Stimulated activated CD8-positive, alpha-beta memory T cell treated with anti-CD3 and anti-CD28 coated beads, Interleukin-12 subunit alpha, Interleukin-12 subunit beta, amount 100 ng/mL, for 24 hours (primary cell): ENCODE measurements around the gene SEPTIN5.
"Not testable (repeated sequence)": the region's sequence is repeated elsewhere in the genome, so short reads cannot be mapped to it uniquely, and the experiment has no call there.

Experiments used
- DNase-seq: peaks from one replicate; pipeline ENCODE4 v3.0.0-alpha.2; 2020; ENCODE audit errors: extremely low read depth

Gene SEPTIN5

DNA sequence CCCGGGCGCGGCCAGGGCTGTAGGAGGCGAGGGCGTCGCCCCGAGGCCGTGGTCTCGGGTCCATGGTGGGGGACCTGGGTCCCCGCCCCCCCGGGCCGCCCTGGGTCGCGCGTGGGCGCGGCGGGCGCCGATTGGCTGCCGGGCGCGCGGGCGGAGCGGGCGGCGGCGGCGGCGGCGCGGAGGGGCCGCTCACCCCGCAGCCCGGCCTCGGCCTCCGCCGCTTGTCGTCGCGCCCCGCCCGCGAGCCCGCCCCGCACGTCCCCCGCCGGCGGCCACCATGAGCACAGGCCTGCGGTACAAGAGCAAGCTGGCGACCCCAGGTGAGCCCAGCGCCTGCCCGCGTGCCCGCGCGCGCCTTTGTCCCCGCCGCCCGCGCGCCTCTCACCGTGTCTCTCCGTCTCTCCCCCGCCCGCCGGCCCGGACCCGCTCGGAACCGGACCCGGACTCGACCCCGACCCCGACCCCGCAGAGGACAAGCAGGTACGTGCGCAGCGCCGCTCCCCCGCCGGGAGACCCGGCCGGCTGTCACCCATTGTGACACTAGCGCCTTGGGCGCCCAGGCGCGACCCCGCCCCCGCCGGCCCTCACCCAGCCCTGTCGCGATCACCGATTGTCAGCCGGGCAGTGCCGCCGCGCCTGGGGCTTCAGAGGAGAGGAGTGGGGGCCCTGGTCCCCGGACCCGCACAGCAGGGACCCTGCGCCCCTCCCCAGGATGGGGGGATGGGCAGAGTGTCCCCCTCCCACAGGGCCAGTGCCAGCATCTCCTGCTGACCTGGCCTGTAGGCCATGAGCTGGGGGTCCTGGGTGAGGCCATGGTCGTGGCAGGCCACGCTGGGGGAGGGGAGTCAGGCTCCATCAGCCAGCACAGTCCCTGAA, at the start of gene SEPTIN5:
Gene SEPTIN5, plus strand, starts transcription at position 192 of the 876 bp plus-strand sequence. Its CDS starts 86 bp downstream, at position 278.
- DNase-seq: no peak

DNA sequence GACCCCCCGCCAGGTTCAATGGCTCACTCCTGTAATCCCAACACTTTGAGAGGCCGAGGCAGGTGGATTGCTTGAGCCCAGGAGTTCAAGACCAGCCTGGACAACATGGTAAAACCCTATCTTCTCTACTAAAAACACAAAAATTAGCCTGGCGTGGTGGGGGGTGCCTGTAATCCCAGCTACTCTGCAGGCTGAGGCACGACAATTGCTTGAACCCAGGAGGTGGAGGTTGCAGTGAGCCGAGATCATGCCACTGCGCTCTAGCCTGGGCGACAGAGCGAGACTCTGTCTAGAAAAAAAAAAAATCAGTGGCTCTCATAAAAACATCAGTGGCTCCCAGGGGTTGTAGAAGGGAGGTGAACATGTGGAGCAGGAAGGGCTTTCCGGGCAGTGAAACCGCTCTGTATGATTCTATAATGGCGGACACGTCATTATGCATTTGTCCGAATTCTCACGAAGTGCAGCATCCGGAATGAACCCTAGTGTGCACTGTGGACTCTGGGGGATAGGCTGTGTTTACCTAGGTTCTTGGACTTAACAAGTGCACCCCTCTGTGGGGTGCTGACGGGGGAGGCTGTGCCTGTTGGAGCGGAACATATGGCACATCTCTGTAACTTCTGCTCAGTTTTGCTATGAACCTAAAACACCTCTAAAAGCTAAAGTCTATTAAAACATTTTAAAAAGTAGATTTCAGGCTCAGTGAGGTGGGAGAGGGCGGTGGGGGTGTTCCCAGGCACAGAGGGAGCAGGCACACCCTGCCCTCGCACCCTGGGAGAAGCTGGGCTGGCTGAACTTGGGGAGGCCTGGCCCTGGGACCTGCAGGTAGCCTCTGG, 49.1 kb upstream of the SEPTIN5 start:
- no peak for DNase-seq

DNA sequence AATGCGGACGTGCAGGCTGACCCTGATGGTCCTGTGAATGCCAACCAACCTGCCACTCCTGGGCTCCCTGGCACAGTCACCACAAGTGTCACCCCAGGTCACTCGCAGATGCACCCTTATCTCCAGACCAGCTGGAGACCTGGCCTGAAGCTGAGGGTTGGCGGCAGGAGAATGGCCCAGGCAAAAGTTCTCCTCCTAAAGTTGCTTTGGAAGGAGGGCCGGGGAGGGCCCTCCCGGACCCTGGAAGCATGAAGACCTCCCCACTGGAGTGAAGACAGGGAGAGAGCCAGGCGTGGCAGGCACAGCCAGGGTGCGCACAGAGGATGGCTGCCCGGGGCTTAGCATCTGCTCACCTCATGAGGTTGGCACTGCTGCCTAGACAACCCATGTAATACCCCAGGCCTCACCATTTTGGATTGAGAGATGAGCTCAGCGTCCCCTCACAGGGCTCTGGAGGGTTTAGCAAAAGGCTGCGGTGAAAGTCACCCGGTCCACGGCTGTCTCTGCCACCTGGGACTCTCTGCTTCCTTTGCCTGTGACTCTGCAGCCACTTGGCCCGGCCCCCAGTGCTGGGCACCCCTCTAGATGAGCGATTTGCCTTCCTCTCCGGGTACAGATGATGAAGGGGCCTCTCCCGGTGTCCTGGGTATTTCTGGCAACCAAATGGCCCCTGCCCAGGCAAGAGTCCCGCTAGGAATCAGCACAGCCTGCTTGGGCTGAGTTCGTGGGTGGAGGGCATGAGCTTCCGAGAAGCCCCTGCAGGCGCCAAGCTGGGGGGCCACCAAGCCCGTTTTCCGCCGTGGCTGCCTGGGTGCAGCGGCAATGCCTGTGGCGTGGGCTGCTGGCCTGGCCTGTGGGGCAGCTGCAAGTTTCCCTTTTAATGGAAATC, 48.3 kb upstream of the SEPTIN5 start:
- DNase-seq: no peak

DNA sequence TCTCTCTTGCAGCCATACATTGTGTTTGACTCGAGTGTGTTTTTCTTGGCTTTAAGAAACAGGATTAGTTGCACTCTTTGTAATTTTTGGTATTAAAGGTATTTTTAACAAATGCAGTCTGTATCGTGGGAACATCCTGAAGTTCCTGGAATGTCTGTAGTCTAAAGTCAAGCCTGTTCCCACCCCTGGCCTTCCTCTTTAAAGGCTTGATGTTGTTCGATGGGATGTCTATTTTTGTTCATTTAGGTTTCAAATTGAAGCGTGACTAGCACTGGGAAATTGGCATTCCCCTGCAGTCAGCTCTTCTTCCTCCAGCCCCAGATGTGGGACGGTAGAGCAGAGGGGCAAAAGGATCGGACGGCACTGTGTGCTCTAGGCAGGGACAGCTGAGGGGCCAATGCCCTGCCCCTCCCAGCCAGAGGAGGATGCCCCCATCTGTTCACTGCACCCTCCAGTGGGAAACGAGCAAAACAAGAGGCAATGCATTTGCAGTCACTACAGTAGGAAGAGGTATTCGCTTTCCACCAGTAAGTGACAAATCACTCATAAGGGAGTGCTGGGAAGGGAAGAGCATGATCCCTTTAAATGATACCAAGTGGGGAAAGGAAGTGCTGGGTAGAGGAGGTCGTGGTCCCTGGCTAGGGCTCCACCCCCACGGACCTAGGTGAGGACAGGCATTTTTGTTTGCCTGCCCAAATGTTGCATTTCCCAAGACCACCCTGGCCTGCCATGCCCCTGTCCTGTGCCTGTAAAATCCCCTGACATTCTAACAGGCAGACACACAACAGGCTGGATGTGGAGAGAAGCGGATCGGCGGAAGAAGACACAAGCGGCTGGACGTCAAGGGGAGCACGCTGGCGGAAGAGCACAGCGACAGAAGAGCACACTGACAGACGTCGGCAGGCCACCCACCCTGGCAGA, 47.4 kb upstream of the SEPTIN5 start:
- no peak for DNase-seq

DNA sequence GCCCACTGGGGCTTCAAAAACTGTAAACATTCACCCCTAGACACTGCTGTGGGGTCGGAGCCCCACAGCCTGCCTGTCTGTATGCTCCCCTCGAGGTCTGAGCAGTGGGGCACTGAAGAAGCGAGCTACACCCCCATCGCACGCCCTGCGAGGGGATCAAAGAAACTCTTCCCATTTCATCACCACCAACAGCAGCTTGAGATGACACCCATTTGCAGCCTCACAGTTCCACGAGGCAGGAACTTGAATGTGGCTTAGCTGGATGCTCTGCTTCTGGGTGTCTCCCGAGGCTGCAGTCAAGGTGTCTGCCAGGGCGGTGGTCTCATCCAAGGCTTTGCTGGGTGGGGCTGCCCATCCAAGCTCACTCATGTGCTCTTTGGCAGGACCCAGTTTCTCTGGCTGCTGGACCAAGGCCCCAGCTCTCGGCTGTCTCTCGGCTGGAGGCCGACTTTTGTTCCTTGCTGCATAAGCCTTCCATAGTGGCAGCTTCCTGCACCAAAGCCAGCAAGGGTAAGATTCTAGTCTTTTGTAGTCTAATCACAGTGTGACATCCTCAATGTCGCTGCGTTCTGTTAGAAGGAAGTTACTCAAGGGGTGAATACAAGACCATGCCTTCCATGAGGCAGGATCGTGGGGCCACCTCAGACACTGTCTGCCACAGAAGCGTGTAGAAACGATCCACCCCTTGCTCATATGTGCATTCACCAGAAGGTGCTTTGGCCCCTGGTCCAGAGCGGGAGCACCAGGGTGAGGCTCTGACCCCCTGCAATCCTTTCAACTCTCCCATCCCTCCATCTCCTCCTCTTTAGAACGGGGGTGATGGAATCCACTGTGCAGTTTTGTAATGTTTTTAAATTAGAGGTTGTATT, 46.2 kb upstream of the SEPTIN5 start:
- no peak for DNase-seq

DNA sequence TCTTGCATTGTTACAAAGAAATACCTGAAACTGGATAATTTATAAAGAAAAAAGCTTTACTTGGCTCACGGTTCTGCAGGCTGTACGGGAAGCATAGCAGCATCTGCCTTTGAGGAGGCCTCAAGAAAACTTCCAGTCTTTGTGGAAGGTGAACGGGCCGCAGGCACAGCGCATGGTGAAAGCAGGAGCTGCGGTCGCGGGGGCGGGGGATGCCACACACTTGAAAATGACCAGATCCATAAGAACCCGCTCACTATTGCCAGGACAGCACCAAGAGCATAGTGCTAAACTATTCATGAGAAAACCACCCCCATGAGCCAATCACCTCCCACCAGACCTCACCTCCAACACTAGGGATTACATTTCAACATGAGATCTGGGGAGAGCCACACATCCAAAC, 45.6 kb upstream of the SEPTIN5 start:
- DNase-seq: no peak

DNA sequence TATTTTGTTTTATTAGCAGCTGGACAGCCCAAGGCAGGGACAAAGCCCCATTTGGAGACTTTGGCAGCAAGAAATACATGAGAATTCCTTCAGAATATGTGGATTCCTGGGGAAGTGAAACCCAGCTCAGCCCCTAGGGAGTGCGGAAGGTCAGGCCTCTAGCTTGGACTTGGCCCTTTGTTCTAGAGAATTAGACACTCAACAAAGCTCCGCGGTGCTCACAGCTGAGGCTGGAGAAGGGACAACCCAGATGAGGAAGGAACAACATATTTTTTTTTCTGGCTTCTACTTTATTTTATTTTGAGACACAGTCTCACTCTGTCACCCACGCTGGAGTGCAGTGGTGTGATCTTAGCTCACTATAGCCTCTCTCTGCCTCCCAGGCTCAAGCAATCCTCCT, 44.7 kb upstream of the SEPTIN5 start:
- no peak for DNase-seq

DNA sequence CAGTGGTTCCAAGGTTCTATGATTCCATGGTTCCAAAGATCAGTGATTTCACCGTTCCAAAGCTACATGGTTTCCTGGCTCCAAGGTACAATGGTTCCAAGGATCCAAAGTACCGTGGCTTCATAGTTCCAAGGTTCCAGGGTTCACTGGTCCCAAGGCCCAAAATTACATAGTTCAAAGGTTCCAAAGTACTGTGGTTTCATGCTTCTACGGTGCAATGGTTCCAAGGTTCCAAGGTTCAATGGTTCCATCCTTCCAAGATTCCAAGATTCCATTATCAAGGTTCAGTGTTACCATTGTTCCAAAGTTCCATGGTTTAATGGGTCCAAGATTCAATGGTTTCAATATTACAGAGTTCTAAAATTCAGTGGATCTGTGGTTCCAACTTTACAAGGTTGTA, 43.0 kb upstream of the SEPTIN5 start:
- no peak for DNase-seq

DNA sequence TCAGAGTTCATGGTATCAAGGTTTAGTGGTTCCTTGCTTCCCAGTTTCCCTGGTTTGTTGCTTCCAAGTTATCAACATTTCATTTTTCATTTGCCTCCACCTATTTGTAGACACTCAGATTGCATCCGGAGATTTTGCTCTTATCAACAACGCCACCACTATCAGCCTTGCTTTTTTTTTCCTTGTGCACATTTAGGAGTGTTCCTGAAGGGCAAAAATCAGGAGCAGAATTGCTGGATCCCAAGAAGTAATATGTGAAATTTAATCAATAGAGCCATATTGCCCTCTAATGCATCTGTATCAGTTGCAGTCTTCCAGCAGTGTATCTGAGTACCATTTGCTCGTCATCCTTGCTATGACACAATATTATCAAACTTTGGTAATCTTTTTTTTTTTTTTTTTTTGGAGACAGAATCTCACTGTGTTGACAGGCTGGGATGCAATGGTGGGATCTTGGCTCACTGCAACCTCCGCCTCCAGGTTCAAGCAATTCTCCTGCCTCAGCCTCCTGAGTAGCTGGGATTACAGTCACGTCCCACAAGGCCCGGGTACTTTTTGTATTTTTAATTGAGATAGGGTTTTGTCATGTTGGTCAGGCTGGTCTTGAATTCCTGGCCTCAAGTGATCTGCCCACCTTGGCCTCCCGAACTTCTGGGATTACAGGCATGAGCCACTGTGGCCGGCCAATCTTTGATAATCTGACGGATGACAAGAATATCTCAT, 42.1 kb upstream of the SEPTIN5 start:
- DNase-seq: no peak

DNA sequence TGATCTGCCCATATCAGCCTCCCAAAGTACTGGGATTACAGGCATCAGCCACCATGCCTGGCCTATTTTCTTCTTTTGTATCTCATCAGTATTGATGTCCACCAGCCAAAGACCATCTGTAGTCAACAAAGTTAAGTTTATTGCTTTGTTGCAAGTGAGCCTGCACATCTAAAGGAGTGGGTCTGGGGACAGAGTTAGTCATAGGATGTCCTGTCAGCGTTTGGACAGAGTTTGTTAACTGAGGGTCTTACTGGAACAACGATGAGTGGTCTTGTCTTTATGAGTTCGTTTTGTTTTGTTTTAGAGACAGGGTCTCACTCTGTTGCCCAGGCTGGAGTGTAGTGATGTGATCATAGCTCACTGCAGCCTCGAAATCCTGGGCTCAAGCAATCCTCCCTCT, 40.6 kb upstream of the SEPTIN5 start:
- DNase-seq: no peak

DNA sequence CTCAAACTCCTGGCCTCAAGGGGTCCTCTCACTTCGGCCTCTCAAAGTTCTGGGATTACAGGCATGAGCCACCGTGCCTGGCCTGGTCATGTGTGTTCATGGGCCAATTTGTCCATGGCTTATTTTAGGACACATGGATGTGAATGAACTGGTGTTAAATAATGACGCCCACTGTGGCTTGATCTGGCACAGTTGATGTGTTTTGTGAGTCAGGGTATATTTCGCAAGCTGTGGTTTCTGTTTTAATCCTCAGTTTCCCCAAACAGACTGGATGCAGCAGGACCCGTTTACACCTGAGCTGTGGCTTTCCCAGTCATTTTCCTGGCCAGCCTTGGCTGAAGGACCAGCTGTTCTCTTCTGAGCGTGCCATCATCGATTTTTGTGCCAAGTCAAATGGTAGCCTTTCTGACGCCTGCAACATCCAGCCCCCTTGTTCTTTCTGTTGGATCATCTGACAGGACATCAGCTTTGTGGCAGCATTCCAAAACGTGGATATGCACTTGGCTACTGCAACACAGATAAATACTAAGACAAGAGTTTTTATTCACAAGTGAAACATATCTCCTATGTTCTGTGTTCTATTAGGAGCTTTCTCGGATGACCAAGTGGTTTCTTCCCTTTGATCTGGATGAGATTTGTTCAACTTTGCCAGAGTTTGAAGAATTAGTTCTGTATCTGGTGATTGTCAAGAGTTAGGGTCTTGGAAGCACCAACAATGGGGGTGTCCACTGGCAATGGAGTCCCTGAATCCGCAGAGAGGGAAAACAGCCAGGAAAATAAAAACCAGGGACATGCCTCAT, 40.0 kb upstream of the SEPTIN5 start:
- DNase-seq: no peak

DNA sequence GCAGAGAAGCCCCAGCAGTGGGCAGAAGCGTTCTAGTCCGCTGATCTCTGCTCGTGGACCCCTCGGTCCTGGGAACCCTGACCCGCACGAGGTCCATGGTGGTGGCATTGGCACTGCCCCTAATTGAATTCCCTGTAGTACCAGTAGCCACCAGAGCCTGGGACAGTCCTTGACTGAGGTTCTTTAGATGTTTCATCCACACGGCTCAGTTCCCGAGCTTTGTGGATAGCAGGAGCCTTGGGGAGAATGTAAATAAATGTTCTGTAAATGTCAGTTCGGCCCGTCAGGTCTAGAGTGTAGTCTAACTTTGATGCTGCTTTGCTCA, 39.4 kb upstream of the SEPTIN5 start:
- DNase-seq: no peak

DNA sequence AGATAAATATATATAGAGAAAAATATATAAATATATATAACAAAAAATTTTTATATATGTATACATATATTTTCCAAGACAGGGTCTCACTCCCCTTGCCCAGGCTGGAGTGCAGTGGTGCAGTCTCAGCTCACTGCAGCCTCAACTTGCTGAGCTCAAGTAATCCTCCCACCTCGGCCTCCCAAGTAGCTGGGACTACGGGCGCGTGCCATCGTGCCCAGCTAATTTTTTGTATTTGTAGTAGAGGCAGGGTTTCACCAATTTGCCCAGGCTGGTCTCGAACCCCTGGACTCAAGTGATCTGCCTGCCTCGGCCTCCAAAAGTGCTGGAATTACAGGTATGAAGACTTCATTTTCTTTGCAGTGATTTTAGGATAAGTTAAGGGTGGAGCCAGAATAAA, 38.9 kb upstream of the SEPTIN5 start:
- DNase-seq: no peak

DNA sequence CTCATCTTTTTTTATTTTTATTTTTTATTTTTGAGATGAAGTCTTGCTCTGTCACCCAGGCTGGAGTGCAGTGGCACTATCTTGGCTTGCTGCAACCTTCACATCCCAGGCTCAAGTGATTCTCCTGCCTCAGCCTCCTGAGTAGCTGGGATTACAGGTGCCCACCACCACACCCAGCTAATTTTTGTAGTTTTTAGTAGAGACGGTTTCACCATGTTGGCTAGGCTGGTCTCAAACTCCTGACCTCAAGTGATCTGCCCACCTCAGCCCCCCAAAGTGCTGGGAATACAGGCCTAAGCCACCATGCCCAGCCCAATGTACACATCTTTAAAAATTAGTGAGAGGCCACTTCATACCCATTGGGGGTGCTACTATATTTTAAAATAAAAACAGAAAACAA, 37.9 kb upstream of the SEPTIN5 start:
- DNase-seq: not testable (repeated sequence)

DNA sequence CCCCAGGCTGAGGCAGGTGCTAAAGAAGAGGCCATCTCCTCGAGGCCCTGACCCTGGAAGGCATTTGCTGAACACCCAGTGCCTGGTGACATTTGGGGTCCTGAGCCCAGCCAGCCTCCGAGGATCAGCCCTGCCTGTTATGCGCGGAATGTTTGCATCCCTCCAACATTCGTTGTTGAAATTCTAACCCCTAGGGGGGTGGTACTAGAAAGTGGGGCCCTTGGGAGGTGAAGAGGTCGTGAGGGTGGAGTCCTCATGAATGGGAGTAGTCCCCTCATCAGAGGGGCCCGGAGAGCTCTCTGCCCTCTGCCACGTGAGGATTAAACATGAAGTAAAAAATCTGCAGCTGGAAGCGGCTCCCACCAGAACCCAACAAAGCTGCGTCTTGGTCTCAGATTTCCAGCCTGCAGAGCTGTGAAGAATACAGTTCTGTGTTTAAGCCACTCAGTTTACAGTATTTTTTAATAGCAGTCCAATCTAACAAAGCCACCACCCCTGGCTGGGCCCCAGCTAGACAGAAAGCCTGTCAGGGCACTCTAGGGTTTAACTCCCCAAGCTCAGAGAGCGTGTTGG, 35.3 kb upstream of the SEPTIN5 start:
- no peak for DNase-seq

DNA sequence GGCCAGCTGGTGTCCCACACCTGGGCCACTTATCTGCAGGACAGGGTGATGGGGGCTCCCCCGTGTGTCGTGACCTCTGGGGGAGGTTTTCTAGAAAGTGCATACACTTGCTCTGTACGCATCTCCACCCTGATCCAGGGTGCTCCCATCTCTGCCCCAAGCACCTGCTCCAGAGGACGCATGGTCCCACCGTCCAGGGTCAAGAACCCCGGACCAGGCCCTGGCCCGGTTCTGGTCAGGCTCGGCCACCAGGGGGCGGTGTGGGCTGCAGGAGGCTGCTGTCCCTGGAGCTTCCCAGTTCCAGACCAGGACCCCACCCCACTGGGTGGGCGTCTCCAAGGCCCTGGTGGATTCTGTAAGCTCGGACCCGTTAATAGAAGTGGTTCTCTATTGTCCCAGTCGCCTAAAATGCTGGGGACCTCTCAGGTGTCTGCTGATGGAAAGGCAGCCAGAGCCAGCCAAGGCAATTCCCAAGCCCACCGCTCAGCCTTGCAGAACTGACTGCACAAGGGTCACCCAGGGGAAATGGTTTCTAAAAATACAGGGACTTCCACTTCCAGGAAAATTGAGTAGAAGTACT, 34.7 kb upstream of the SEPTIN5 start:
- DNase-seq: no peak

DNA sequence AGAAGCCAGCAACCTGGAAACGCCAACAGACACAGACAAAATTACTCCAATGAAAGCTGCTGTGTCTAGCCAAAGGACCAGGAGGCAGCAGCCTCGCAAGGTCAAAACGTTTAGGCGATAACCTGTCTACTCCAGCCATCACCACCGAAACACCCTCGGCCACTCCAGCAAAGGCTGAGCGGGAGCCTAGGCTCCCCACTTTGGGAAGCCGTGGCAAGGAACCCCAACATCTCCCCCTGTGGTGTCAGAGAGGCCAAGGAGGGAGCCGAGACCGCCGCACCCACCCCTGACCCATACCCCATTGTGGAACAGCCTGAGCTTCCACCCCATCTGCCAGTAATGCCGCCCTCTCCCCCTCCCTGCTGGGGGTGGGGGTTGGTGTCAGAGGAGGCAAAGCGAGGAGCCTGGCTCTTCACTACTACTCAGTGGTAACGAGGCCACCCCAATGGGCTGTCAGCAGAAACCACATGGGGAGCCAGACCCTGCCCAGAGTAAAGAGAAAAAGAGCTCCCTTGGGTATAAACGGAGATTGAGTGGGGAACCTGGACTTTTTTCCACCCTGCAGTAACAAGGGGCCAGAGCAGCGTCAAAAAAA, 33.9 kb upstream of the SEPTIN5 start:
- no peak for DNase-seq
